KOPT-K1 (cell line): ENCODE measurements around the gene TMC5.
"Not testable (repeated sequence)": the region's sequence is repeated elsewhere in the genome, so short reads cannot be mapped to it uniquely, and the experiment has no call there.

ENCODE experiments used
- H3K27ac ChIP-seq: fragments of 200-600 bp; sonication (generic); 2 replicates; pipeline ENCODE4 v1.5.1; 2016; ENCODE audit warnings: antibody characterized with exemption, mild to moderate bottlenecking, low read depth, low read length; ENCODE audit not compliant: poor library complexity, severe bottlenecking
- H3K36me3 ChIP-seq: fragments of 200-600 bp; sonication (generic); 2 replicates; pipeline ENCODE4 v1.5.1; 2017; ENCODE audit warnings: antibody characterized with exemption, mild to moderate bottlenecking, low read length, moderate library complexity; ENCODE audit not compliant: insufficient read depth
- H3K9me3 ChIP-seq: fragments of 200-600 bp; sonication (generic); 2 replicates; pipeline ENCODE4 v1.5.1; 2017; ENCODE audit warnings: antibody characterized with exemption, low read length, mild to moderate bottlenecking; ENCODE audit not compliant: insufficient read depth, poor library complexity, severe bottlenecking

TMC5 gene

GRCh38 chr16:19417640-19418039, at the start of gene TMC5:
Gene TMC5, plus strand, starts transcription at chr16:19417883. Its CDS starts 22,156 bp downstream, at chr16:19440039.
- Histone ChIP-seq H3K27ac (no peak within 1 kb of the TSS), H3K9me3 (peaks cover 9% of the 10 kb centered on the region), H3K36me3 (no peaks in the 10 kb centered on the region)

GRCh38 chr16:19372541-19372940, 45.1 kb upstream of the TMC5 start:
- H3K36me3 ChIP-seq, H3K9me3 ChIP-seq, H3K27ac ChIP-seq: not testable (repeated sequence)

GRCh38 chr16:19374402-19374801, 43.3 kb upstream of the TMC5 start:
- no peak overlapping the region for H3K27ac ChIP-seq
- H3K36me3 ChIP-seq, result no peaks in the 10 kb centered on the region
- H3K9me3 ChIP-seq, result no peaks in the 10 kb centered on the region

GRCh38 chr16:19375561-19376158, 42.0 kb upstream of the TMC5 start:
- no peak overlapping the region for H3K27ac ChIP-seq

GRCh38 chr16:19377864-19378263, 39.8 kb upstream of the TMC5 start:
- H3K27ac ChIP-seq, result no peak overlapping the region
- H3K36me3 ChIP-seq, result no peaks in the 10 kb centered on the region
- H3K9me3 ChIP-seq, result no peaks in the 10 kb centered on the region

More at GRCh38 chr16:19375561-19376158, 42.0 kb upstream of the TMC5 start:
- no peaks in the 10 kb centered on the region for H3K36me3 ChIP-seq
- H3K9me3 ChIP-seq, result no peaks in the 10 kb centered on the region

GRCh38 chr16:19378511-19378910, 39.2 kb upstream of the TMC5 start:
- no peak overlapping the region for H3K27ac ChIP-seq
- no peaks in the 10 kb centered on the region for H3K36me3 ChIP-seq
- H3K9me3 ChIP-seq, result no peaks in the 10 kb centered on the region

GRCh38 chr16:19379838-19380237, 37.8 kb upstream of the TMC5 start:
- Histone ChIP-seq H3K36me3 (no peaks in the 10 kb centered on the region), H3K9me3 (no peaks in the 10 kb centered on the region), H3K27ac (no peak overlapping the region)

GRCh38 chr16:19380328-19380727, 37.4 kb upstream of the TMC5 start:
- H3K9me3 ChIP-seq, result no peaks in the 10 kb centered on the region
- no peaks in the 10 kb centered on the region for H3K36me3 ChIP-seq
- no peak overlapping the region for H3K27ac ChIP-seq

GRCh38 chr16:19382084-19382801, 35.4 kb upstream of the TMC5 start:
- H3K36me3 ChIP-seq, result no peaks in the 10 kb centered on the region
- H3K9me3 ChIP-seq, result no peaks in the 10 kb centered on the region
- H3K27ac ChIP-seq, result no peak overlapping the region

- Histone ChIP-seq H3K9me3 (no peaks in the 10 kb centered on the region), H3K27ac (no peak overlapping the region), H3K36me3 (no peaks in the 10 kb centered on the region)
These were observed 34.5 kb upstream of the TMC5 start for GRCh38 chr16:19382887-19383816.

- no peaks in the 10 kb centered on the region for H3K9me3 ChIP-seq
- H3K27ac ChIP-seq, result no peak overlapping the region
These were observed 33.0 kb upstream of the TMC5 start for GRCh38 chr16:19384656-19385055.

GRCh38 chr16:19386525-19386924, 31.2 kb upstream of the TMC5 start:
- no peaks in the 10 kb centered on the region for H3K9me3 ChIP-seq
- no peaks in the 10 kb centered on the region for H3K36me3 ChIP-seq
- H3K27ac ChIP-seq, result no peak overlapping the region

More at GRCh38 chr16:19384656-19385055, 33.0 kb upstream of the TMC5 start:
- no peaks in the 10 kb centered on the region for H3K36me3 ChIP-seq

- Histone ChIP-seq H3K27ac (no peak overlapping the region), H3K36me3 (no peaks in the 10 kb centered on the region), H3K9me3 (peaks cover 6% of the 10 kb centered on the region)
These were observed 28.4 kb upstream of the TMC5 start for GRCh38 chr16:19389246-19389645.

- H3K36me3 ChIP-seq, H3K9me3 ChIP-seq, H3K27ac ChIP-seq: not testable (repeated sequence)
These were observed 26.4 kb upstream of the TMC5 start for GRCh38 chr16:19391185-19391776.

- H3K9me3 ChIP-seq, result peaks cover 6% of the 10 kb centered on the region
- no peaks in the 10 kb centered on the region for H3K36me3 ChIP-seq
- H3K27ac ChIP-seq, result no peak overlapping the region
These were observed 25.3 kb upstream of the TMC5 start for GRCh38 chr16:19392352-19392751.
